PFSK-1 (cell line): ENCODE measurements around the gene EEF1AKMT3.

ENCODE experiments used
- FOXP2 ChIP-seq: optimal IDR thresholded peaks from 2 replicates; pipeline ENCODE3; 2011; ENCODE audit warnings: borderline replicate concordance, control low read depth, inconsistent platforms; ENCODE audit not compliant: insufficient read depth; ENCODE audit errors: extremely low read length, extremely low read depth
- POLR2AphosphoS5 ChIP-seq: IDR thresholded peaks from 2 replicates; pipeline ENCODE4 v1.6.1; 2012; ENCODE audit warnings: low read depth, mild to moderate bottlenecking, control low read depth, low read length, moderate library complexity
- SIN3A ChIP-seq: IDR thresholded peaks from 2 replicates; pipeline ENCODE4 v1.6.1; 2012; ENCODE audit warnings: mild to moderate bottlenecking, low read length, moderate library complexity, borderline replicate concordance; ENCODE audit not compliant: insufficient read depth
- TAF1 ChIP-seq: IDR thresholded peaks from 2 replicates; pipeline ENCODE4 v1.6.1; 2012; ENCODE audit warnings: low read length, control low read depth, borderline replicate concordance; ENCODE audit not compliant: insufficient read depth
- TF ChIP-seq, protein P1 (sequence below), 2 experiments: IDR thresholded peaks; 2 replicates each; pipeline versions ENCODE4 v1.6.1 to v1.8.0; 2011 to 2012; ENCODE audit warnings: low read depth in 2 of 2, low read length in 2 of 2, control low read depth in 1 of 2, inconsistent platforms in 1 of 2, mild to moderate bottlenecking in 1 of 2, moderate library complexity in 1 of 2; ENCODE audit not compliant: insufficient read depth in 1 of 2

DNA sequence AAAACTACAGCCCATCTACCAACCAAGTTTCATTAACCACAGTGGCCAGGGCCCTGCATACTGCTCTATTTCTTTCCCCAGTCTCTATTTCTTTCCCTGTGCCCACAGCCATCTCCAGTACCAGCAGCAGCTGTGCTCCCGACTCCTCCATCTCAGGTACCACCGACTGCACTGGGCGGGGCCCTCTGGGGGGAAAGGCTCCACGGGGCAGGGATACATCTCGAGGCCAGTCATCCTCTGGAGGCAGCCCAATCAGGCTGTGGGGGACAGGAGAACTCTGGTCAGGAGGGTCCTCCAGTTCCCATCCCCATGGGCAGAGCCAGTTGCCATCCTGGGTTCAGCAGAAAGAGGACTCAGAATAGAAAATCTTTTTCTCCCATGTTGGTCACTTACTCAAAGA is 23.4 kb upstream of the EEF1AKMT3 start:
- no peak for TF ChIP-seq TAF1
- no peak; the same call in 1 of the 2 replicates for TF ChIP-seq POLR2AphosphoS5
- TF ChIP-seq, protein P1, sequence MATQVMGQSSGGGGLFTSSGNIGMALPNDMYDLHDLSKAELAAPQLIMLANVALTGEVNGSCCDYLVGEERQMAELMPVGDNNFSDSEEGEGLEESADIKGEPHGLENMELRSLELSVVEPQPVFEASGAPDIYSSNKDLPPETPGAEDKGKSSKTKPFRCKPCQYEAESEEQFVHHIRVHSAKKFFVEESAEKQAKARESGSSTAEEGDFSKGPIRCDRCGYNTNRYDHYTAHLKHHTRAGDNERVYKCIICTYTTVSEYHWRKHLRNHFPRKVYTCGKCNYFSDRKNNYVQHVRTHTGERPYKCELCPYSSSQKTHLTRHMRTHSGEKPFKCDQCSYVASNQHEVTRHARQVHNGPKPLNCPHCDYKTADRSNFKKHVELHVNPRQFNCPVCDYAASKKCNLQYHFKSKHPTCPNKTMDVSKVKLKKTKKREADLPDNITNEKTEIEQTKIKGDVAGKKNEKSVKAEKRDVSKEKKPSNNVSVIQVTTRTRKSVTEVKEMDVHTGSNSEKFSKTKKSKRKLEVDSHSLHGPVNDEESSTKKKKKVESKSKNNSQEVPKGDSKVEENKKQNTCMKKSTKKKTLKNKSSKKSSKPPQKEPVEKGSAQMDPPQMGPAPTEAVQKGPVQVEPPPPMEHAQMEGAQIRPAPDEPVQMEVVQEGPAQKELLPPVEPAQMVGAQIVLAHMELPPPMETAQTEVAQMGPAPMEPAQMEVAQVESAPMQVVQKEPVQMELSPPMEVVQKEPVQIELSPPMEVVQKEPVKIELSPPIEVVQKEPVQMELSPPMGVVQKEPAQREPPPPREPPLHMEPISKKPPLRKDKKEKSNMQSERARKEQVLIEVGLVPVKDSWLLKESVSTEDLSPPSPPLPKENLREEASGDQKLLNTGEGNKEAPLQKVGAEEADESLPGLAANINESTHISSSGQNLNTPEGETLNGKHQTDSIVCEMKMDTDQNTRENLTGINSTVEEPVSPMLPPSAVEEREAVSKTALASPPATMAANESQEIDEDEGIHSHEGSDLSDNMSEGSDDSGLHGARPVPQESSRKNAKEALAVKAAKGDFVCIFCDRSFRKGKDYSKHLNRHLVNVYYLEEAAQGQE (IDR thresholded peaks at IDR 0.05; ENCODE audit: insufficient read depth in 1 of 2, low read depth in 2 of 2, low read length in 2 of 2) = no peak
- TF ChIP-seq SIN3A = no peak
- no peak for TF ChIP-seq FOXP2
